GM19239 (cell line): ENCODE measurements around the gene LHFPL3.
"Not testable (repeated sequence)": the region's sequence is repeated elsewhere in the genome, so short reads cannot be mapped to it uniquely, and the experiment has no call there.

Experiments used
- DNase-seq: peaks from one replicate; pipeline ENCODE4 v3.0.0; 2011; ENCODE audit warnings: low spot score; ENCODE audit not compliant: insufficient read length
- FAIRE-seq: peaks from 2 replicates; lab custom pipeline; 2011; peaks lifted over from hg19 to GRCh38; lab: Jason Lieb, UNC

The LHFPL3 gene

GRCh38 chr7:104328296-104328969, at the start of gene LHFPL3:
TSS of gene LHFPL3 (plus strand) at chr7:104328603.
- DNase-seq (no peak), FAIRE-seq (no peak)

- not testable (repeated sequence) for DNase-seq, FAIRE-seq
Measured at GRCh38 chr7:104281685-104282084, 46.7 kb upstream of the LHFPL3 start.

- no peak for DNase-seq
- no peak for FAIRE-seq
Measured at GRCh38 chr7:104286839-104287238, 41.6 kb upstream of the LHFPL3 start.

GRCh38 chr7:104288137-104288536, 40.3 kb upstream of the LHFPL3 start:
- no peak for FAIRE-seq

GRCh38 chr7:104294291-104294690, 34.1 kb upstream of the LHFPL3 start:
- FAIRE-seq (no peak), DNase-seq (no peak)

More at GRCh38 chr7:104288137-104288536, 40.3 kb upstream of the LHFPL3 start:
- DNase-seq = no peak

GRCh38 chr7:104296266-104296665, 32.1 kb upstream of the LHFPL3 start:
- DNase-seq (no peak), FAIRE-seq (no peak)

- DNase-seq (no peak), FAIRE-seq (no peak)
Measured at GRCh38 chr7:104296900-104297299, 31.5 kb upstream of the LHFPL3 start.

- no peak for FAIRE-seq
- DNase-seq = no peak
Measured at GRCh38 chr7:104299323-104299722, 29.1 kb upstream of the LHFPL3 start.

- no peak for FAIRE-seq
- no peak for DNase-seq
Measured at GRCh38 chr7:104299777-104300176, 28.6 kb upstream of the LHFPL3 start.

GRCh38 chr7:104306793-104307192, 21.6 kb upstream of the LHFPL3 start:
- FAIRE-seq (no peak), DNase-seq (no peak)

GRCh38 chr7:104317948-104318629, 10.3 kb upstream of the LHFPL3 start:
- DNase-seq = no peak
- FAIRE-seq = no peak

GRCh38 chr7:104327534-104327933, 869 bp upstream of the LHFPL3 start:
- DNase-seq (no peak), FAIRE-seq (no peak)

GRCh38 chr7:104327938-104328295, 486 bp upstream of the LHFPL3 start:
- FAIRE-seq (no peak), DNase-seq (no peak)

GRCh38 chr7:104328970-104329825, 795 bp downstream of the LHFPL3 start:
- DNase-seq = no peak
- FAIRE-seq = no peak

- peak; percentile 14 for FAIRE-seq
- no peak for DNase-seq
Measured at GRCh38 chr7:104341546-104341945, 13.1 kb downstream of the LHFPL3 start.

- DNase-seq (no peak), FAIRE-seq (no peak)
Measured at GRCh38 chr7:104352736-104353135, 24.3 kb downstream of the LHFPL3 start.

GRCh38 chr7:104357166-104357565, 28.8 kb downstream of the LHFPL3 start:
- DNase-seq (no peak), FAIRE-seq (no peak)

- DNase-seq = no peak
- no peak for FAIRE-seq
Measured at GRCh38 chr7:104358446-104359132, 30.2 kb downstream of the LHFPL3 start.

GRCh38 chr7:104362756-104363155, 34.4 kb downstream of the LHFPL3 start:
- DNase-seq (no peak), FAIRE-seq (no peak)

GRCh38 chr7:104363355-104363754, 35.0 kb downstream of the LHFPL3 start:
- FAIRE-seq (no peak), DNase-seq (no peak)
